Hepatocyte (in vitro differentiated cells): ENCODE results near the gene RALB. TPM values are rescaled to one million over a fixed set of nuclear protein-coding genes. Genes with fewer than 3 reads are reported as not detected.

ENCODE experiments used
- DNase-seq: peaks from one replicate; pipeline ENCODE4 v3.0.0-alpha.2; 2016; ENCODE audit warnings: low spot score
- H2AFZ ChIP-seq: fragments of 200-600 bp; sonication (generic); 2 replicates; pipeline ENCODE4 v1.6.0; 2016; ENCODE audit warnings: antibody characterized with exemption, mild to moderate bottlenecking
- H3K27ac ChIP-seq: fragments of 200-600 bp; sonication (generic); 2 replicates; pipeline ENCODE4 v1.5.1; 2016; ENCODE audit warnings: mild to moderate bottlenecking
- H3K27me3 ChIP-seq: fragments of 200-600 bp; sonication (generic); 2 replicates; pipeline ENCODE4 v1.6.1; 2016
- H3K36me3 ChIP-seq: fragments of 200-600 bp; sonication (generic); replicated peaks from 2 replicates; pipeline ENCODE4 v1.5.1; 2016; ENCODE audit warnings: low read depth; ENCODE audit not compliant: insufficient read depth
- H3K4me1 ChIP-seq: fragments of 200-600 bp; sonication (generic); 2 replicates; pipeline ENCODE4 v1.5.1; 2016; ENCODE audit warnings: mild to moderate bottlenecking, moderate library complexity; ENCODE audit not compliant: insufficient read depth
- H3K4me2 ChIP-seq: fragments of 200-600 bp; sonication (generic); 2 replicates; pipeline ENCODE4 v1.6.0; 2016
- H3K4me3 ChIP-seq: fragments of 200-600 bp; sonication (generic); 2 replicates; pipeline ENCODE4 v1.5.1; 2016; ENCODE audit warnings: mild to moderate bottlenecking
- H3K79me2 ChIP-seq: fragments of 200-600 bp; sonication (generic); 2 replicates; pipeline ENCODE4 v1.6.0; 2017; ENCODE audit warnings: mild to moderate bottlenecking
- H3K9me2 ChIP-seq: fragments of 200-600 bp; sonication (generic); replicated peaks from 2 replicates; pipeline ENCODE4 v1.6.0; 2017; ENCODE audit warnings: mild to moderate bottlenecking; ENCODE audit not compliant: insufficient read depth
- H3K9me3 ChIP-seq: fragments of 200-600 bp; sonication (generic); 2 replicates; pipeline ENCODE4 v1.5.1; 2016; ENCODE audit warnings: low read depth, mild to moderate bottlenecking
- H4K20me1 ChIP-seq: fragments of 200-600 bp; sonication (generic); 2 replicates; pipeline ENCODE4 v1.6.0; 2016; ENCODE audit warnings: mild to moderate bottlenecking; ENCODE audit not compliant: insufficient read depth, poor library complexity, severe bottlenecking
- CTCF ChIP-seq: fragments of 200-600 bp; sonication (generic); IDR thresholded peaks from 2 replicates; pipeline ENCODE4 v1.5.1; 2016; ENCODE audit warnings: antibody characterized with exemption, mild to moderate bottlenecking; ENCODE audit not compliant: poor library complexity
- EZH2 ChIP-seq: fragments of 200-600 bp; sonication (generic); IDR thresholded peaks from 2 replicates; pipeline ENCODE4 v1.6.1; 2016; ENCODE audit warnings: antibody characterized with exemption, mild to moderate bottlenecking, borderline replicate concordance
- EZH2phosphoT487 ChIP-seq: fragments of 200-600 bp; sonication (generic); IDR thresholded peaks from one replicate; pipeline ENCODE4 v1.6.1; 2018; ENCODE audit warnings: antibody characterized with exemption, mild to moderate bottlenecking, low read depth, moderate library complexity; ENCODE audit not compliant: unreplicated experiment, severe bottlenecking
- WGBS: methylation state at CpG from one replicate; pipeline ENCODE4 v1.1.6; 2016; ENCODE audit warnings: low lambda C conversion rate; ENCODE audit errors: missing lambda C conversion rate; 5-methylcytosine and 5-hydroxymethylcytosine counted together
- polyA plus RNA-seq: library from polyadenylated mRNA; unstranded; fragments of >200 nt; fragmentation: Nextera tagmentation; extraction: Ambion mirVana; gene quantifications from 2 replicates; pipeline ENCODE4 v1.2.1, GENCODE V29; 2016
- total RNA-seq: library from RNA; depleted of rRNA; stranded (reverse); fragments of >200 nt; gene quantifications from 2 replicates; pipeline ENCODE4 v1.2.3, GENCODE V29; 2014

Gene RALB
- total and polyA plus RNA-seq, 2 experiments from 2014 or later = 68.2 to 74.4 TPM

- H4K20me1 ChIP-seq = no peaks in the 10 kb centered on the region
- no peak for DNase-seq
- H3K27me3 ChIP-seq = no peaks in the 10 kb centered on the region
- no peak overlapping the region for H3K4me2 ChIP-seq
- TF ChIP-seq CTCF = no peak
- no peak for TF ChIP-seq EZH2
- TF ChIP-seq EZH2phosphoT487 = no peak
- H3K36me3 ChIP-seq = no peaks in the 10 kb centered on the region
- H3K79me2 ChIP-seq = peaks cover 22% of the 10 kb centered on the region
- no peaks in the 10 kb centered on the region for H3K9me2 ChIP-seq
- 95% methylated on average over 8 of the region's 8 CpGs for WGBS
- peaks cover 15% of the 10 kb centered on the region for H3K4me1 ChIP-seq
- H3K4me3 ChIP-seq = no peak overlapping the region
- no peak overlapping the region for H2AFZ ChIP-seq
- H3K9me3 ChIP-seq = peaks cover 4% of the 10 kb centered on the region
- no peak overlapping the region for H3K27ac ChIP-seq
These were observed 31.0 kb upstream of the RALB start for GRCh38 chr2:120221616-120222015.

- Histone ChIP-seq H4K20me1 (no peaks in the 10 kb centered on the region), H3K27me3 (no peaks in the 10 kb centered on the region), H3K4me2 (peak overlapping the region; percentile 94), H3K36me3 (no peaks in the 10 kb centered on the region), H3K4me1 (peaks cover 15% of the 10 kb centered on the region), H2AFZ (peak overlapping the region; percentile 83), H3K9me2 (no peaks in the 10 kb centered on the region), H3K9me3 (peaks cover 4% of the 10 kb centered on the region), H3K27ac (peak overlapping the region; percentile 96), H3K4me3 (peak overlapping the region; percentile 84), H3K79me2 (peaks cover 22% of the 10 kb centered on the region)
- WGBS = 83% methylated on average over 47 of the region's 49 CpGs
- no peak for DNase-seq
- no peak for TF ChIP-seq CTCF
- TF ChIP-seq EZH2phosphoT487 = no peak
- no peak for TF ChIP-seq EZH2
These were observed 30.2 kb upstream of the RALB start for GRCh38 chr2:120222186-120223033.

GRCh38 chr2:120223034-120223912, 29.4 kb upstream of the RALB start, which contains the start of gene TMEM185B:
TMEM185B (minus strand) TSS chr2:120223400; CDS start chr2:120222976, 424 bp downstream.
- TF ChIP-seq CTCF = peak; percentile 44
- no peak for TF ChIP-seq EZH2phosphoT487
- TF ChIP-seq EZH2 = no peak
- H2AFZ ChIP-seq = peak within 1 kb of the TSS; percentile 83
- H3K9me2 ChIP-seq = no peaks in the 10 kb centered on the region
- WGBS = 5% methylated on average over 56 of the region's 108 CpGs
- no peaks in the 10 kb centered on the region for H3K27me3 ChIP-seq
- H3K36me3 ChIP-seq = no peaks in the 10 kb centered on the region
- H3K9me3 ChIP-seq = peaks cover 4% of the 10 kb centered on the region
- H3K4me1 ChIP-seq = peaks cover 15% of the 10 kb centered on the region
- peaks cover 22% of the 10 kb centered on the region for H3K79me2 ChIP-seq
- peak; percentile 93 for DNase-seq
- H3K4me3 ChIP-seq = peak within 1 kb of the TSS; percentile 84
- H3K27ac ChIP-seq = peak within 1 kb of the TSS; percentile 96
- H4K20me1 ChIP-seq = no peaks in the 10 kb centered on the region
- peak within 1 kb of the TSS; percentile 94 for H3K4me2 ChIP-seq
